GM18511 (cell line): Measurements from ENCODE around the gene CDA.

Experiments used
- ATAC-seq: cut with Tn5 transposase; IDR thresholded peaks from one replicate; pipeline ENCODE4 v1.9.1; 2021; ENCODE audit warnings: mild to moderate bottlenecking, moderate library complexity; ENCODE audit not compliant: unreplicated experiment

The CDA gene

GRCh38 chr1:20588634-20589225, at the start of gene CDA:
Gene CDA (plus strand): TSS chr1:20589097. CDS start chr1:20589130, 33 bp downstream.
- no peak for ATAC-seq

GRCh38 chr1:20540281-20540680, 48.6 kb upstream of the CDA start:
- ATAC-seq, result no peak

- no peak for ATAC-seq
These were observed 42.3 kb upstream of the CDA start for GRCh38 chr1:20546637-20547036.

GRCh38 chr1:20551161-20551560, 37.7 kb upstream of the CDA start:
- ATAC-seq, result no peak

GRCh38 chr1:20551945-20552727, 36.8 kb upstream of the CDA start, which contains the start of gene FAM43B:
Gene FAM43B (plus strand): TSS chr1:20552573. CDS start chr1:20552974, 401 bp downstream.
- no peak for ATAC-seq

- ATAC-seq, result no peak
These were observed 36.0 kb upstream of the CDA start for GRCh38 chr1:20552728-20553445.

GRCh38 chr1:20555025-20555757, 33.7 kb upstream of the CDA start:
- ATAC-seq, result no peak

- ATAC-seq, result no peak
These were observed 33.2 kb upstream of the CDA start for GRCh38 chr1:20555758-20556120.

- no peak for ATAC-seq
These were observed 30.7 kb upstream of the CDA start for GRCh38 chr1:20558191-20558590.

- no peak for ATAC-seq
These were observed 27.9 kb upstream of the CDA start for GRCh38 chr1:20560966-20561365.

- ATAC-seq, result no peak
These were observed 23.7 kb upstream of the CDA start for GRCh38 chr1:20565234-20565633.

- ATAC-seq, result no peak
These were observed 19.3 kb upstream of the CDA start for GRCh38 chr1:20569523-20570098.

GRCh38 chr1:20571427-20571826, 17.5 kb upstream of the CDA start:
- ATAC-seq, result no peak

GRCh38 chr1:20573987-20574386, 14.9 kb upstream of the CDA start:
- no peak for ATAC-seq

- ATAC-seq, result no peak
These were observed 14.0 kb upstream of the CDA start for GRCh38 chr1:20574686-20575540.

GRCh38 chr1:20575541-20576336, 13.2 kb upstream of the CDA start:
- ATAC-seq, result no peak

- ATAC-seq, result no peak
These were observed 10.8 kb upstream of the CDA start for GRCh38 chr1:20578062-20578461.

GRCh38 chr1:20578721-20579395, 10.0 kb upstream of the CDA start:
- no peak for ATAC-seq

GRCh38 chr1:20584890-20585289, 4.0 kb upstream of the CDA start:
- ATAC-seq, result no peak
